ENCODE measurements around the gene EEPD1.

- TF ChIP-seq, protein P1, sequence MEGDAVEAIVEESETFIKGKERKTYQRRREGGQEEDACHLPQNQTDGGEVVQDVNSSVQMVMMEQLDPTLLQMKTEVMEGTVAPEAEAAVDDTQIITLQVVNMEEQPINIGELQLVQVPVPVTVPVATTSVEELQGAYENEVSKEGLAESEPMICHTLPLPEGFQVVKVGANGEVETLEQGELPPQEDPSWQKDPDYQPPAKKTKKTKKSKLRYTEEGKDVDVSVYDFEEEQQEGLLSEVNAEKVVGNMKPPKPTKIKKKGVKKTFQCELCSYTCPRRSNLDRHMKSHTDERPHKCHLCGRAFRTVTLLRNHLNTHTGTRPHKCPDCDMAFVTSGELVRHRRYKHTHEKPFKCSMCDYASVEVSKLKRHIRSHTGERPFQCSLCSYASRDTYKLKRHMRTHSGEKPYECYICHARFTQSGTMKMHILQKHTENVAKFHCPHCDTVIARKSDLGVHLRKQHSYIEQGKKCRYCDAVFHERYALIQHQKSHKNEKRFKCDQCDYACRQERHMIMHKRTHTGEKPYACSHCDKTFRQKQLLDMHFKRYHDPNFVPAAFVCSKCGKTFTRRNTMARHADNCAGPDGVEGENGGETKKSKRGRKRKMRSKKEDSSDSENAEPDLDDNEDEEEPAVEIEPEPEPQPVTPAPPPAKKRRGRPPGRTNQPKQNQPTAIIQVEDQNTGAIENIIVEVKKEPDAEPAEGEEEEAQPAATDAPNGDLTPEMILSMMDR (IDR thresholded peaks at IDR 0.05) = no peak
- TF ChIP-seq POLR2A (IDR thresholded peaks at IDR 0.05) (no peak), EP300 (IDR thresholded peaks at IDR 0.05) (no peak)
These were observed 21.0 kb upstream of the EEPD1 start for GRCh38 chr7:36132012-36132411.
